NCI-H510A (cell line): ENCODE data around the gene TCF3.
A peak's percentile ranks its signal among the peaks of the same experiment; 100 is the strongest.

Experiments
- DNase-seq: peaks from one replicate; lab custom pipeline; 2025; lab: John Stamatoyannopoulos, UW

The TCF3 gene

DNA sequence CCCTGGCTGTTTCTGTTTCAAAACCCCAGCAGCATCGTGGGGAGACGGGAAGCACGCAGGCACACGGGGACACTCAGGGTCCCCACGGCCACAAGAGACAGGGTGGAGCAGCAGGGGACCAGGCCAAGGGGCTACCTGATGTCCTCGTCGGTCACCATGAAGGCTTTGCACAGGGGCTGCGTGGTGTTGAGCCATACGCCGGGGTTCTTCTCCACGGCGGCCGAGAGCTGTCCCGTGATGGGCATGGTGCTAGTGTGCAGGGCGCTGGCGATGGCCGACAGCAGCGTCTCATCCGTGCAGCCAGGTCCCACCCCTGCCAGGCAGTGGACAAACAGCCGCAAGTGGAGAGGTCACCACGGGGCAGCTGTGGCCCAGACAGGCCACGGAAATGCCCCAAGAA, 71.5 kb downstream of the TCF3 start:
- no peak for DNase-seq

DNA sequence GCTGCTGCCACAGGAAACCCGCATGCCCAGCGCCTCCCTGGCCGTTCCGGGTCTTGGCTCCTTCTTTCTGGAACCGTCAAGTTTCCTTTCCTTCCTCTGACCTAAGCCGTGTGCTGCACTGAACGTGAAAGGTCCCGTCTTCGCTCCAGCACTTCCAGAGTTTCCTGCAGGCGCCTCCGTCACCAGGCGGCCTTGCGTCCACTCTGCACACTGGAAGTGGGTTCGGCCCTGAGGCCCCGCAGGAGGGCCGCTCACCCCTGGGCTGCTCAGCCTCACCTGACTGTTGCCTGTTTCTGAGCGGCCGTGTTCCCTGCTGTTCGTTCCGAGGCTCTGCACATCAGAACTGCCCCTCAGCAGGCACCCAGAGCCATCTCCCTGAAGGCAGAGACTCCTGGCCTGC, 72.0 kb downstream of the TCF3 start:
- DNase-seq, result no peak

DNA sequence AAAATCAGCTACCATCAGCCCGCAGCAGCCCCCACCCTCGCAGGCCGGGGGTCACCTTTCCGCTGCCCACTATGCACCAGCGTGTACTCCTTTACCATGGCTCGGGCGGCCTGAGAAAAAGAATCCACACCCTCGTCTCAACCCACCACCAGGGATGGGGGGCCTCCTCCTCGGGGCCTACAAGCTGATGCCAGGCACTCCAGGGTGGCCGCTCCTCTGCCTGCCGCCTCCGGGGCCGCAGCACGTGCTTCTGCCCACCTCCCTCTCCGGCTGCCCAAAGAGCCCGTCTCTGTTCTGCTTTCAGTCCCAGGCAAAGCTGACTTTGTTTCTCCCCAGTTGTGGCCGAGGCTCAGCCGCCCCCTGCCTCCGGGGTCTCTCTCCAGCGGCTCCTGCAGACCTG, 73.2 kb downstream of the TCF3 start:
- no peak for DNase-seq

DNA sequence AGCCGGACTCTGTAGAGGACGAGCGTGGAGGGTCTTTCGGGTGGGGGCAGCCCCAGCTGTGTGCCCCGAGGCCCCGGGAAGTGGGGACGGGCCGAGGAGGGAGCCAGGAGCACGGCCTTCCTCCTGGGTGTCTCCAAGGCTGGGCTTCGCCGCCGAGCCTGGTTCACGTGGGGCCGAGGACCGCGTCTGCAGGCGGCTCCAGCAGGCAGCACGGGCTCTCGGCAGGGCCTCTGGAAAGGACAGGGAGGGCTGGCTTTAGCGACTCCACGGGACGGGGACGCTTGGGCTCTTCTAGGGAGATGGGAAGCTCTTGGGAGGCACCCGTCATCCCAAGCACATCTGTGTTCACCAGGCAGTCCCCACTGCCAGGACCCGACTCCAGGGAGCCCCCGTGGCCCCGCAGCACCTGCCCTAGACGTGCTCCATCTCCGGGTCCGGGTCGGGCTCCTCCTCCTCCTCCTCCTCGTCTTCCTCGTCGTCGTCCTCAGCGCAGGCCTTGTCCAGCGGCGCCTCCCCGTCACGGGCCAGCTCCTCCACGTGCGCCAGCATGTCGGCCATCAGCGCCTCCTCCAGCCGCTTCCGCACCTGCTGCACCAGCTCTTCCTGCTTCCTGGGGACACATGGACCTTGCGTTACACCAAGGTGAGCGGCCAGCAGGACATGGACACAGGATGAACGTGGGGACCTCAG, 74.3 kb downstream of the TCF3 start:
- no peak for DNase-seq

DNA sequence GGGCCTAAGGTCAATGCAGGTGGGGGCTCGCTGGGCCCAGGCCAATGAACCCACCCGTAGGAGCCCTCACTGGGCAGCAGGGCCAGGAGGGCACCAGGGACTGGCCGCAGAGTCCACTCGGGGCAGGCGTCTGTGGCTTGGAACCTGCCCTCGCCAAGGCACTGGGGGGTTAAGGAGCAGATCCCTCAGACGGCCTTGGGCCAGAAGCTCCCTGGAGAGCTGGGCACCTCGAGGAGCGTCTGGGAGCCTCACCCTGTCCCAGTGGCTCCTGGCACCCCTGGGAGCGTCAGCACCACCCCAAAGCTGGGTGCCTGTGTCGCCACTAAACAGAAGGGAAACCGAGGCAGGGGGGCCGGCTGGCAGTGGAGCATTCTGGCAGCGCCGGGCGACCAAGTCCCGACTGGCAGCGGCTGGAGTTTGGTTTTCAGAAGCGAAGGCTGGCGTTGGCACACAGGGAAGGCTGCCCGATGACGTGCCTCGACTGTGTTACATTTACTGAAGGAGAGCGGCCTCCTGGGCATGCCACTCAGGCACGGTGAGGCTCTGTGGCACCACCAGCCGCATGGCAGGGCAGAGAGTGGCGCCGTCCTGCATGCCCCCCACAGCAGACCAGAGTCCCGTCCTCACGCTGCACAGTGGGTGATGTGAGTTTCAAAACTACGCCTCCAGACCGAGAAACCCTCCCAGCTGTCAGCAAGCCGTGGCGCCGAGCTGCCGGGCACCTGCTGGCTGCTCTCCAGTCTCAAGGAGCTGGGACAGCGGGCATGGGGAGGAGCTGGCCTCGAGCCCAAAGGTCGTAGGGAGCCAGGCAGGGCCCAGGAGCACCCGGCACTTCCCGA, 75.1 kb downstream of the TCF3 start:
- no peak for DNase-seq

DNA sequence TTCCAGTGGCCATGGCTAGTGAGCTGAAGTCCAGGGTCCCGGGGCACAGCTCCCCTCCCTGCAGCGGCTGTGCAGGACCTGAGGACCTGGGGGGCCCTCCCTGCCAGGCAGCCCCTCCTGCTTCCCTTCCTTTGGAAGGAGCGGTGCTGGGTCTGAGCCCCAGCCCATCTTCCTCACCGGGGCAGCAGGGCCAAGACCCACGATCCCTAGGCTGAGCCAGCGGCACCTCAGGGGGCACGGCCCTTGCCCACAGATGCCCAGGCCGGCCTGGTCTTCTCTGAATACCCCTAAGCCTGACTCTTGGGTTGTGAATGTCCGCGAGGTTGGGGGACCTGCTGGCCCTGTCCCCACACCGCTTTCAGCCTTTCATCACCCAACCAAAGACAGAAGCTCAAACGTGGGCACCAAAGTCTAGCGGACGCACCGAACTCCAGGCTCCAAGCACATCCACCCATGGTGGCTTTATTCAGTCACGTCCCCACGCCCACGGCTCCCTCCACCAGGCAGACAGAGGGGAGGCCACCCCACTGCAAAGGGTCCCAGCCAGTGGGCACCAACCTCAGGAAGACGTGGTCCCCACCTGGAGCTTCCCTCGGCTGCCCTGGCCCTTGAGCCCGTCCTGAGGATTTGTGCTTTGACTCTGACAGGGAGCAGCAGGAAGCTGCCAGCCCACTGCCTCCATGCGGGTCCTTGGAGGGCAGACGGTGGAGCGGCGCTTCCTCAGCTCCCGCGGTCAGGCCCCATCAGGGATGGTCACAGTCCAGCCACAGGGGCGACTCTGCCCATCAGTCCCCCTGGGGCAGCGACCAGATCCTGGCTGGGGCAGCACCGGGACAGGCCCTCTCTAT, 75.9 kb downstream of the TCF3 start:
- no peak for DNase-seq

DNA sequence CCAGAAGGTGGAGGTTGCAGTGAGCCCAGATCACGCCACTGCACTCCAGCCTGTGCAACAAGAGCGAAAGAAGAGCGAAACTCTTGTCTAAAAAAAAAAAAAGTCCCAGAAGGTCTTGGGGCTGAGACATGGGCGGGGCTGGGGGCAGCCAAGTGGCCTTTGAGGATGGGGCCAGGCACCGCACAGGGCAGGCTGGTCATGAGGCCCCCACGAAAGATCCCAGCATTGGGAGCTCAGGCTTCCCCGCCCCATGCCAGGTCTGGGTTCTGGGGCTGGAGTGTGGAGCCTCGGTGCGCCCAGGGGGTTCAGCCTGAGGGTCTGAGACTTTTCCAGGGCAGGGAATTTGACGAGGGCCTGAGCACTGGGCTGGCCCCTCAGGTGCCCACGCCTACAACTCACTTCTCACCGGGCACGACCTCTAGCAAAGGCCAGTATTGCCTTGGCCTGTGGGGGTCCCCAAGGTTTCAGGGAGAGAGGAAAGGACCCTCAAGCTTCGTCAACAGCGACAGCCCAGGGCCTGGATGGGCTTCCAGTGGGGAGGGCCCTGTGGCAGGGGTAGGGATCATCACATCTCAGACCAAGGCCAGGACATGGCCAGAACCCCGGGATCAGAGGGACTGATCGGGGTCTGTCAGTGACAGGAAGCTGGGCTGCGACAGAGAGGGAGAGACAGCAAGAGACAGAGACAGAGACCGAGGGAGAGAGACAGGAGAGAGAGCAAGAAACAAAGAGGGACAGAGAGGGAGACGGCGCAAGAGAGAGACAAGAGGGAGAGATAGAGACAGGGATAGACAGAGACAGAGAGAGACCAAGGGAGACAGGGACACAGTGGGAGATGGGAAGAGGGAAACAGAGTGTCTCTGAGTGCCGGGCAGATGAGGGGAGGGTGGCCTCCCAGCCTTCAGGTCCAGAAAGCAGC, 76.8 kb downstream of the TCF3 start:
- no peak for DNase-seq

DNA sequence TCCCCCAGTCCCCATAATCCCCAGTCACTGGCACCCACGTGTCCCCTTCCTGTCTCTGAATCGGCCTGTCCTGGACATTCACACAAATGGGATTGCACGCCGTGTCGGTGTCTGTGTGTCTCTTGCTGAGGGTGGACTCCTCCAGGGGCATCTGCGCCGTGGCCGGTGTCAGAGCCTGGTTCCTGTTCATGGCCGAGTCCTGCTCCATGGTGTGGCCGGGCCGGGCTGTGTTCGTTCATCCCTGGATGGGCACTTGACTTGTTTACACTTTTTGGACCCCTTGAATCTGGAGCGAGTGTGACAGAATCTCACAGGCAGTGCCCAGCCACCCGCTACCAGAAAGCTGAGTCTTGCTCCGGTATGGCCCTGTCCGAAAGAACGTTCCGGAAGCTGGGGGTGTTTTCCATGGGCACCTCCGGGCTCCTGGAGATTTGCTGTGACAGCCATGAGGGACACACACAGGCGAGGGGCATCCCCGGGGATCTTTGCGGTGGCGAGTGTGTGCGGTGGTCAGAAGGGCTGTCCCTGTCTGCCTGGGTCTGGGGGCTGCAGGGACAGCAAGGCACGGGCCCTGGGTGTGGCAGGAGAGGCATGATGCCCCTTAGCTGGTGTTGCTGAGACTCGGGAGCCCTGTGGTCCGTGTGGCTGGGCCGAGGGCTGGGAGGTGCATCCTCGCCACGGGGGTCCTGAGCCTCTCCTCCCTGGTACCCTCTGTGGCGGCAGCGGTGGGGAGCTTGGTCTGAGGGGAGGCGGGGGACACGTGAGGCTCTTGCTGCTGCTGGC, 77.9 kb downstream of the TCF3 start:
- no peak for DNase-seq

DNA sequence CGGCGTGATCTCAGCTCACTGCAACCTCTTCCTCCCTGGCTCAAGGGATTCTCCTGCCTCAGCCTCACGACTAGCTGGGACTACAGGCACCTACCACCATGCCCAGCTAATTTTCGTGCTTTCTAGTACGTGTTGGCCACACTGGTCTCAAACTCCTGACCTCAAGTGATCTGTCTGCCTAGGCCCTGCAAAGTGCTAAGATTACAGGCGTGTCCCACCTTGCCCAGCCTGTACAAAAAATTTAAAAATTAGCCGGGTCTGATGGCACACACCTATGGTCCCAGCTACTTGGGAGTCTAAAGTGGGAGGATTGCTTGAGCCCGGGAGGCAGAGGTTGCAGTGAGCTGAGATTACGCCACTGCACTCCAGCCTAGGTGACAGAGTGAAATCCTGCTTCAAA, 79.6 kb downstream of the TCF3 start:
- DNase-seq, result no peak

DNA sequence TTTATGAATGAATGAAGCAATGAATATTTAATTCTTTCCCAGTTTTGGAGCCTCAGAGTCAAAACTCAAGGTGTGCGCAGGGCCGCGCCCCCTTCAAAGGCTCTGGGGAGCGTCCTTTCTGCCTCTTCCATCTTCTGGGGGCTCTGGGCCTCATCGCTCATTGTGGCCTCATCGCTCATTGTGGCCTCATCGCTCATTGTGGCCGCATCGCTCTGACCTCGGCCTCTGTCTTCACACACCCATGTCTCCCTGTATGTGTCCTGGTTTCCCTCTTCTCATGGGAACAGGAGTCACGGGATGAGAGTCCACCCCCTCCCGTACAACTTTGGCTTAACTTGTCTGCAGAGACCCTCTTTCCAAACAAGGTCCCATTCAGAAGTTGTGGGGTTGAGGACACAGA, 81.1 kb downstream of the TCF3 start:
- no peak for DNase-seq

DNA sequence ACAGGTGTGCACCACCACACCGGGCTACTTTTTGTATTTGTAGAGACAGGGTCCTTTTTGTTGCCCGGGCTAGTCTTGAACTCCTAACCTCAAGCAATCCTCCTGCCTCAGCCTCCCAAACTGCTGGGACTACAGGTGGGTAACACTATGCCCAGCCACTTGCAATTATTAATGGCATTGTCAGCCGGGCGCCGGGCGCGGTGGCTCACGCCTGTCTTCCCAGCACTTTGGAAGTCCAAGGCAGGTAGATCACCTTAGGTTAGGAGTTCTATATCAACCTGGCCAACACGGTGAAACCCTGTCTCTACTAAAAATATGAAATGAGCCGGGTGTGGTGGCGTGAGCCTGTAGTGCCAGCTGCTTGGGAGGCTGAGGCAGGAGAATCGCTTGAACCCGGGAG, 81.6 kb downstream of the TCF3 start:
- DNase-seq, result no peak

DNA sequence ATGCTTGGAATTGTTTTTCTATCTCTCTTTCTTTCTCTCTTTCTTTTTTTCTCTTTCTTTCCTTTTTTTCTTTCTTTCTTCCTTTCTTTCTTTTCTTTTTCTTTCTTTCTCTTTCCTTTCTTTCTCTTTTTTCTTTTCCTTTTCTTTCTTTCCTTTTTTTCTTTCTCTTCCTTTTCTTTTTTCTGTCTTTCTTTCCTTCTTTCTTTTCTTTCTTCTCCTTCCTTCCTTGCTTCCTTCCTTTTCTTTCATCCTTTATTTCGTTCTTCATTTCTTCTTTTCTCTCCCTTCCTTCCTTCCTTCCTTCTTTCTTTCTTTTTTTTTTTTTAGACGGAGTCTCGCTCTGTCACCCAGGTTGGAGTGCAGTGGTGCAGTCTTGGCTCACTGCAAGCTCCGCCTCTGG, 82.4 kb downstream of the TCF3 start:
- no peak for DNase-seq

DNA sequence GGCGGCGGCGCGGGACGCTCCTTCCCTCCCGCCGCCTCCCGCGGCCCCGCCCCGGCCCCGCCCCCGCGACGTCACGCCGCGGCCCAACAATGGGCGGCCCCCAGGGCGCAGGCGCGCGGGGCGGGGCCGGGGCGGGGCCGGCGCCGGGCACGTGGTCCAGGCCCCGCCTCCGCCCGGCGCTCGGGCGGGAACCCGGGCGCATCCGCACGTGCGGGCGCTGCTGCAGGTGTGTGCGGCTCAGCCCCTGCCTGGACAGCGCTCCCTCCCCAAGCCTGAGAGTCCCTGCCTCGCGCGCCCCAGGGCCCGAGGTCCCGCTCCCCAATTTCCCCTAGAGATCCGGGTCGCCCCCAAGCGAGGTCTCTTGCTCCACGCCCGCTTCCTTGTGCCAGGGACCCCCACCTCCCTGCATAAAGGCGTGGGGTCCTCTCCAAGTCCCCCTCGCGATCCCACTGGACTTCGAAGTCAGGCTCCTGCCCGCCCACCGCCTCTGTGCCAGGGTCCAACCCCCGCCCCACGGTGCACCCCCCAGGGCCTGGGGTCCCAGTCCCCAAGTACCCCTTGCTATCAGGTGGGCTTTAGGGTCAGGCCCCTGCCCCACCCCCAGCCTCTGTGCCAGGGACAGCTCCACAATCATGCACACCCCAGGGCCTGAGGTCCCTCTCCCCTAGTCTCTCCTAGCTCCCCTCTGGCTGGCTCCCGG, 83.9 kb downstream of the TCF3 start, which contains the start of gene MEX3D:
MEX3D (minus strand) TSS at position 6 of the 700 bp plus-strand sequence. CDS start 267 bp downstream, outside the sequence.
- DNase-seq, result peak; percentile 21

DNA sequence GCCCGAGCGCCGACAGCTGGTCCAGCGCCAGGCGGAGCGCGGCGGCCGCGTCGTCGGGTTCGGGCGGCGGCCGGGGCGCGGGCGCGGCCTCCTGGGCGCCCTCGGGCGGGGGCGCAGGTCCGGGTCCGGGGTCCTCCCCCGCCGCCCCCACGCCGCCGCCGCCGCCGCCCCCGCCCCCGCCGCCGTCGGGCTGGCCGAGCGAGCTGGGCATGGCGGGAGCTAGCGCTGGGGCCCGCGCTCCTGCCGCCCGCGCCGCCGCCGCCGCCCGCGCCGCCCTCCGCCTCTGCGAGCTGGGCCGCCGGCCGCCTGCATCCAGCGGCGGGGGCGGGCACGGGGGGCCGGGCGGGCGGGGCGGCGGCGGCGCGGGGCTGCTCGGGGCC, 84.6 kb downstream of the TCF3 start:
- no peak for DNase-seq

DNA sequence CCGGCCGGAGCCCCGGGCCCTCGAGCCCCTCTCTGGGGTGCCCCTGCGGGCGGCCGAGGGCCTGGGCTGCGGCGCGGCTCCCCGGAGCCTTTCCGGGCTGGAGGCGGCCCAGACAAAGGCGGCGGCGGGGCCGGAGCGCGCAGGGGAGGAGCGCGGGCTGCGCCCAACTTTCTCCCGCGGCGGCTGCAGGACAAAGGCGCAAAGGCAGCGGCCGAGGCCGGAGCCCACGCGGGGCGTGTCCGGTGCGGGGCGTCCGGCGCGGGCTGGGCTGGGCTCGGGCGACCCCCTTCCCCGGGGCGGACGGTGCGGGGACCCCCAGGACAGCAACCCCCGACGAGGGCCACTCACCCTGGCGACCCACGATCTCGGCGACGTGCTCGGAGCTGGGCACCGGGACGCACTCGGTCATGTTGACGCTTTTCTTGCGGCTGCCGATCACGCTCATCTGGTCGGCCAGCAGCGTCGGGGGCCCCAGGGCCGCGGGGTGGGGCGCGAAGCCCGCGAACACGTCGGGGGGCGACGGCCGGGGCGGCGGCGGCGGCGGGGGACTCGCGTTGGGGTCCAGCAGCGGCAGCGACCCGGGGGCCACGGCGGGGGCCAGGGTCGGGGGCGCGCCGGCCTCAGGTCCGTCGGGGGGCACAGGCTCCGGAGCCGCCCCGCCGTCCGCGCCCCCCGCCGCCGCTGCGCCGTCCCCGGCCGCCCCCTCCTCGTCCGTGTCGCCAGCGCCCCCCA, 85.1 kb downstream of the TCF3 start:
- DNase-seq, result no peak

DNA sequence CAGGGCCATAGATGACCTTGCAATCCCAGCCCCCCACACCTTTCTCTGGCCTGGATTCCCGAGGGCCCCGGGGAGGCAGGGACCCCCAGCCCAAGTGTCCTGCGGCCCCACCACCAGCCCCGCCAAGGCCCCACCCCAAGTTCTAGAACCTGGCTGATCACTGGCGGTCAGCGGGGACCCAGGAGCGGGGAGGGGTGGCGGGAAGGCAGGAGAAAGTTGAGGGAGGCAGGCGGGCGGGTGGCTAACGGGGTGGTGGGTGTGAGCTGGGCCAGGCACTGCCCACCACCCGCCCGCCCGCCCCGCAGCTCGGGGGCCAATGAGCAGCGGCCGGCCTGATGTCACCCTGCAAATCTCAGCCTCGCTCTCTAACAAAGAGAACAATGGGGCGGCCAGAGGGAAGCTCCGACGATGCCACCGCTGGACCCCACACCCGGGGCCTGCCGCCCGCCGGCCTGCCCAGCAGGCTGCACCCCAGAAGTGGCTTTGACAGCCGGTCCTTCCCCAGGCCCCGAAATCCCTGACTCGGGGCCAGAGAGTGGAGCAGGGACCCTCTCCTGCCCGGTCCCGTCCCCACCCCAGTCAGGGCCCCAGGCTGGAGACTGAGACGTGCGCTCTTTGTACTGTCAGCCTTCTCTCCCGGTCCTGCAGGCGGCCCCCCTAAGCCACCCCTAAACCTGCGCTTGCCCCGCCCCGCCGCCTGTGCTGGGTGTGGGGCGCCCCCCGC, 85.9 kb downstream of the TCF3 start:
- DNase-seq, result no peak

DNA sequence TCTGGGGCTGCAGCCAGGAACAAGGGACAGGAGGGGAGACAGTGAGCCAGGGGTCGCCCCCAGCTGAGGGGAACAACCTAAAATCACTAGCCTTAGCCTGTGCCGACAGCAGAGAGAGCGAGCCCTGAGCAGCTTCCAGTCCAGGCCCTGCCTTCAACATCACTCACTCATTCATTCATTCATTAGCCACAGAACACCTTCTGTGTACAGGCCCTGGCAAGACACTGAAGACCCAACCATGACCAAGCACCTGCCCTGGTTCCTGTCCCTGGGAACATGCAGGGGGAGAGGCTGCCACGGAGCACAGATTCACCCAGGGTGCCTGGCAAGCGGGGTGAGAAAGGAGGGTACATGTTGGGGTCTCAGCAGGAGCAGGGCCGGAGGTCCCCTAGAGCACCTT, 89.2 kb downstream of the TCF3 start:
- DNase-seq, result no peak

DNA sequence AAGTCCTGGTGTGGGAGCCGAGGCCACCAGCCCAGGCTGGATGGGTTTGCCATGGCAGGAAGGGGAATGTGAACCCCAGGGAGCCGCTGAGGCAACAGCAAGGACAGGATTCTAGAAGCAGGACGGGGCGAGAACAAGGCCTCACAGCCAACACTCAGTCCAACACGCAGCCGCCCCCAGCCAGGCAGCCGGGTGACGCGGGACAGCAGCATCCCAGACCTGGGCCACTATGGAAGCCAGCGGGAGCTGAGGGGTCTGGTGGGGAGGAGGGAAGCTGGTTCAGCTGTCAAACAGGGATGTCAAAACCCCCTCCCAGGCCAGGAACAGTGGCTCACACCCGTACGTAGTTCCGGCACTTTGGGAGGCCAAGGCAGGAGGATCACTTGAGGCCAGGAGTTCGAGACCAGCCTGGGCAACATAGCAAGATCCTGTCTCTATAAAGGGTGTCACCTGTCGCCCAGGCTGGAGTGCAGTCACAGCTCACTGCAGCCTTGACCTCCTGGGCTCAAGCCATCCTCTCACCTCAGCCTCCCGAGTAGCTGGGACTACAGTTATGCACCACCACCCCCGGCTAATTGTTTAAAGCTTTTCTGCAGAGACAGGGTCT, 91.1 kb downstream of the TCF3 start:
- DNase-seq, result no peak
